HG02610 (cell line): Measurements from ENCODE around the gene GRHPR.
A peak's percentile ranks its signal among the peaks of the same experiment; 100 is the strongest.
"Not testable (repeated sequence)": the region's sequence is repeated elsewhere in the genome, so short reads cannot be mapped to it uniquely, and the experiment has no call there.

ENCODE experiments used
- ATAC-seq: cut with Tn5 transposase; IDR thresholded peaks from one replicate; pipeline ENCODE4 v1.9.1; 2021; ENCODE audit warnings: mild to moderate bottlenecking, moderate library complexity; ENCODE audit not compliant: unreplicated experiment

GRHPR gene

DNA sequence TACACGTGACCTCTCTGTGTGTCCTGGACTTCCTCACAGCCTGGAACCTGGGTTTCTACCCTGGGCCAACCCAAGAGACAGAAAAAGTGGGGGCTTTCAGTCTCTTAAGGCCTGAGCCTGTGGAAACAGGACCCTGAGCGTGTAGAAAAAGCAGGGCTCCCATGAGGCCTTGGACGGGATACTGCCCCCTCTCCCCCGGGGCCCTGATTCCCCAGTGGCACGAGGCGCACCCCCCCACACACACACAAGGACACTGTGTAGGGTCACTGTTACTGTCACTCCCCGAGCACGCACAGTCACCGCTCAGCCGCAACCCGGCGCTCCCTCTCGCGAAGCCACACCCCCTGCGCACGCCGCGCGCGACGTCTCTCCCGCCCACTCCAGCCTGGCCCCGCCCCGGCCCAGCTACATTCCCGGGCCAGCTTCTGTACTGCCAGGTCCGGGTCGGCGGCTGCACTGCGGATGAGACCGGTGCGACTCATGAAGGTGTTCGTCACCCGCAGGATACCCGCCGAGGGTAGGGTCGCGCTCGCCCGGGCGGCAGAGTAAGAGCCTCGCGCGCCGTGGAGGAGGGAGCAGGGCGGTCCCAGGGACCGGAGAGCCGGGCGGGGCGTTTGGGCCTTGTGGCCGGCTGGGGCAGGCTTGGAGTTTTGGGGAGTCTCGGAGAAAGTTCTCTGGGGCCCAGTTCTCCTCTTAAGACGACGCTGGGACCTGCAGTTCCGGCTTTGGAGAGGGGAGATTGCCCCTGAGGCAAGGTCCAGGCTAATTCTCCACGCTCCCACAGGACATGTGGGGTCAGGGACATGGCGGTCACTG lies at the start of gene GRHPR:
Gene GRHPR, plus strand, starts transcription at position 408 of the 816 bp plus-strand sequence. Its CDS starts 55 bp downstream, at position 463.
- peak; percentile 94 for ATAC-seq

DNA sequence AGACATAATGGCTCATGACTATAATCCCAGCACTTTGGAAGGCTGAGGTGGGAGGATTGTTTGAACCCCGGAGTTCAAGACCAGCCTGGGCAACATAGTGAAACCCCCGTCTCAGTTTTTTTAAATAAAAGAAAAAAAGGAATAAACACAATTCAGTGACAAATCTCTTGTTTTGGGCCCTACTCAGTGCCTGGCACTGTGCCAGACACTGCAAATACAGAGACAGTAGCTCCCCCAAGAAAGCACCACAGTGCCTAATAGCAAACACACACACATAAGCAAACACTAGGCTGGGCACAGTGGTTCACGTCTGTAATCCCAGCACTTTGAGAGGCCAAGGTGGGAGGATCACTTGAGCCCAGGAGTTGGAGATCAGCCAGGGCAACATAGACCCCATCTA lies 49.7 kb upstream of the GRHPR start:
- no peak for ATAC-seq

DNA sequence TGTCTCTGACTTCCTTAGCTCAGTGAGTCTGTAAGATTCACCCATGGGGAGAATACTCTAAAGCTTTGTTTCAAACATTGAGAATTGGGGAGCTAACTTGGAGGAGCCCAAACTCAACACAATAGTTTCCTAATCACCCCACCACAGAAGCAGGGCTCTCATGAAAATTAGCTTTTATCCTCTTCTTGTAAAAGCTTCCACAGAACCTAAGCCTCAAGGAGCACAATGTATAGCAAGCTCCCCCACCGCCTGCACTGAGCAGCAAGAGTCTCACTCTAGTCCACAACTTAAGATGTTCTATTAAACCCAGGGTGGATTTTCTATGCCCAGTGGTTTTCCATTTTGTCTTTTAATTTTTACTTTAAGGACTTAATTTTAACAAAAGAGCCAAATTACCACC lies 48.9 kb upstream of the GRHPR start:
- no peak for ATAC-seq

DNA sequence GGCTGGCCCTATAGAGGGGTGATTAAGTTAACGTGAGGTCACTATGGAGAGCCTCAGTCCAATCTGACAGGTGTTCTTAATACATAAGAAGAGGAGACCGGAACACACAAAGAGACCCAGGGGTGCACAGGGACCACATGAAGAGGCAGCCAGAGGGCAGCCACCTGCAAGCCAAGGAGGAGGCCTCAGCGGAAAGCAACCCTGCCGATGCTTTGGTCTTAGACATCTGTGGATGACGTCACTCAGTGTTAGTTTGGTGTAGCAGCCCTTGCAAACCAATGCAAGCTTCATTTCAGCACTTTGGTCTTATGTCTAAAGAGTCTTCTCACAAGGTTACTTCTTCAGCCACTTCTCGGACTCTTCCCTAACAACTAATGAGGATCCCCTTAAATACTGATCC lies 47.6 kb upstream of the GRHPR start:
- no peak for ATAC-seq

DNA sequence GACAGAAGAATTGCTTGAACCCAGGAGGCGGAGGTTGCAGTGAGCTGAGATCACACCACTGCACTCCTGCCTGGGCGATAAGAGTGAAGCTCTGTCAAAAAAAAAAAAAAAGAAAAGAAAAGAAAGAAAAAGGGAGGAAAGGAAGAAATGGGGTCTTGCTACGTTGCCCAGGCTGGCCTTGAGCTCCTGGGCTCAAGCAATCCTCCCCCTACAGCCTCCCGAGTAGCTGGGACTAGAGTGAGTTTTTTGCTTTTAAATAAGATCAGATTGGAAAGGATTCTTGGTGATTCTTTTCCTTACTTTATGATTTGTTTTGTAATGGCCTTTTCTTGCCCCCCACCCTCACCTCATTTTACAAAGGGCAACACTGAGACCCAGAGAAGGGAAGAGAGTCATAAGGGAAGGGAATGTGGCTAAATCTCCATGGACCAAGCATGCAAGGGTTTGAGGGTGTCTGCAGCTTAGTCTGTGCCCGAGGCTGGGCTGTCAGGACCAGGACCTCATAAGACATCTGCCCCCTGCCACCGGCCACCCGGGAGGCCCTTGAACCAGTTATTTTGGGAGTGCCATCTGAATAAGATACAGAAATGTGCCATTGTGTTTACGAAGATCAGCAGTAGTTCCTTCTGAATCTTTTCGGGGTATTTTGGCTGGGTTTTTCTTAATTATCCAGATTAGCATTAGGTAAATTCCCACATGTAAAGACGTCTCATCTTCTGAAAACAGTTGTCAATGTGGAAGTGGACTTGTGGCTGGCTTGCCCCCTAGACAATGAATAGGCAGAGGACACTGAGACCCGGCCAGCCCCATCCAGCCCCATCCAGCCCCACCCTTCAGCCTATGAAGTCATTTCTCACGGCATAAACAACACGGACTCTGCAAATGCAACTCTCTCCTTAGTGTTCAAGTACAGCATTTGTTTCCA lies 44.5 kb upstream of the GRHPR start:
- peak; percentile 58 for ATAC-seq

DNA sequence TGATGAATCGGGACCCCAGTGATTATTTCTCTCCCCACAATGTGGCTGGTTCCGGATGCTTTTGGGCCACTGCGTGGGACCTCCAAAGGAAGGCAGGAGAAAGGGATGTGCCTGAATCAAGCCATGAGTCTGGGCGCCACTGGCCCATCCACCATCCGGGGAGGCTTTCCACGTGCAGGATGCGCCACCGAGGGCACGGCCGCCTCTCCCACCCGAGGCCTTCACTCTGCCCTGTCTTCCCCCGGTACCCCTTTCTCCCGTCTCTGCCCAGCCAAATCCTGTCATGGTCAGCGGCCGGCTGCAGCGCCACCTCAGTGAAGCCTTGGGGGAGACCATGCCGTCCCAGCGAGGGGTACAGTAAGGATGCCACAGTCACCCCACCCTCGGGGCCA lies 43.9 kb upstream of the GRHPR start:
- no peak for ATAC-seq

DNA sequence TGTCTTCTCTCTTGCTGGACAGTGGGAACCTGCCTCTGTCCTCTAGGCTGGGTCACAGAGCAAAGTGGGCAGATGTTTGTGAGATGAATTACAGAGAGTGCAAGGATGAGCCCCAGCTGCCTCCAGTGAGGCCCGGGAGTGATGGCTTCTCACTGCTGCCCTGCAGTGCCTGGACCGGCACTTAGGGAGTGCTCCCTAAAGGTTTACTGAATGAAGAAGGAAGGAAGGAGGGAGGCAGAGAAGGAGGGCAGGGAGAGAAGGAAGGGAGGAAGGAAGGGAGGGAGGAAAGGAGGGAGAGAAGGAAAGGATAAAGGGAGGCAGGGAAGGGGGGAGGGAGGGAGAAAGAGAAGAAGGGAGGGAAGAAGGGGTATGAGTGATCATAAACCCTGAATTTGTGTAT lies 42.7 kb upstream of the GRHPR start:
- ATAC-seq, result no peak

DNA sequence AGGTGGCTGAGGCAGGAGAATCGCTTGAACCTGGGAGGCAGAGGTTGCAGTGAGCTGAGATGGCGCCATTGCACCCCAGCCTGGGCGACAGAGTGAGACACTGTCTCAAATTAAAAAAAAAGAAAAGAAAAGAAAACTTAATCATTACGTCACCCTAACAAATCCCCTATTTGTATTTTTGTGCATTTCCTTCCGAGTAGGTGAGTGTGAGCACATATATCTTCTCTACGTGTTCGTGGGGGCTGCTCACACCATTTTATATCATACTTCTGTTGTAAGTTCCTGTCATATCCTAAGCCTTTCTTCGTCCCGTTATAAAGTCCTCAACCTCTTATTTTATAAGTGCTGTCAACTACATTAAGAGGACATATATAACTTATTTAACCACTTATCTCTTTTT lies 41.9 kb upstream of the GRHPR start:
- ATAC-seq, result no peak

DNA sequence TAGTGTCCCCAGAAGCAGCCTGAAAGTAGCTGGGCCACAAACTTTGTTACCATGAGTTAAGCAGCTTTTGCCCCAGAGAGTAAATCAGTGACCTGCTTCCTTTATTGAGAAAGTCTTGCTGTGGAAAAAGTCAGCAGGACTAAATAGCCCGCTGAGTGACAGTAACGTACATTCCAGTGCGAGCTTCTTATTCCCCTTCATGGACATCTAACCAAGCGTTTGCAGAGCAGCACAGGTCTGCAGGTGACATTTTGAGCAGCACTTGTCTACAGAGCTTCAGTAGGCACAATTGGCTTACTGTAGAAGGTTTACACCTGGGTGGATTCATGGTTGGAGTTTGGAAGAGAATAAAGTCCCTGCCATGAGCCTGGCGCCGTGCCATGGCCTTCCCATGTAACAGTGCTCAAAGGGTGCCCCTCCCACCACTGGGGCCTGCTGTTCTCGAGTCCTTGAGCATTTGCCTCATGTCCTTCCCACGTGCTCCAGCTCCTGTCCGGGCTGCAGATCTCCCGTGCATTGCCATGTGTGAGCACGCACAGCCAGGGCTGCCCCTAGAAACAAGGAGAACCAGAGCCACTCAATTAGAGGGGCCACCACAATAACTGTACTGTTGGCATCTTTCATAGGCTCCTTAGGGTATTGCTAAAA lies 41.3 kb upstream of the GRHPR start:
- no peak for ATAC-seq

DNA sequence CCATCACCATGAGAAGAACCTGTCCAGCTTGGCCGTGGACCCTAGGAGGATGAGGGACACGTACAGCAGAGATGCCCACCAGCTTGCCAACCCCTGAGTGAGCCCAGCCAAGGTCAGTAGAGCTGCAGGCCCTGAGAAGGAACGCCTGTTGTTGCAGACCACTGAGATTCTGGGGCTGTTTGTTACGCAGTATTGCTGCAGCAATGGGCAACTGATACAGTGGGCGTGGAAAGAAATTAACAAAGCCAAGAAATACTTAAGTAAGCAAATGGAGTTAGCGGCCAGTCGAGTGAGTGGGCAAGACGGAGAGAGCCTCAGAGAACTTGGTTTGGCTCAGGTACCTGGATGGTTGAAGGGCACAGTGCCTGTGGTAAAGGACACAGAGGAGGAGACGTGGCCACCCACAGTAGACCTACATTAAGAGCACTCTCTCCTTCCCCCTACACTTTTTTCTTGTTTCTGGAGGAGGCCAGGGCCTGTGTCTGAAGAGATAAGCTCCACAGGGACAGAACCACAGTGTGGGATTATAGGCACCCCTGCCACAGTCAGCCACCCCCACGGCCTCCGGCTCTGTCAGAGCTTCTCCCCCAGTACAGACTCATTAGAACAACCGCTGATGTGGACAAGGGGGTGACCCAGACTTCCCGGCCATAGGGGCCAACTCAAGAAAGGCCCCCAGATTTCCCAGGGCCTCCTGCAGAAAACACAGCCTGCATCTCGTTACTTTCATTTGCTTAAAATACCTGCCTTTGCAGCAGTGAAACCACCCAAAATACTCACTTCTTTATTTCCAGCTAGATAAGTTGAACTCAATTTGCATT lies 40.1 kb upstream of the GRHPR start:
- no peak for ATAC-seq

DNA sequence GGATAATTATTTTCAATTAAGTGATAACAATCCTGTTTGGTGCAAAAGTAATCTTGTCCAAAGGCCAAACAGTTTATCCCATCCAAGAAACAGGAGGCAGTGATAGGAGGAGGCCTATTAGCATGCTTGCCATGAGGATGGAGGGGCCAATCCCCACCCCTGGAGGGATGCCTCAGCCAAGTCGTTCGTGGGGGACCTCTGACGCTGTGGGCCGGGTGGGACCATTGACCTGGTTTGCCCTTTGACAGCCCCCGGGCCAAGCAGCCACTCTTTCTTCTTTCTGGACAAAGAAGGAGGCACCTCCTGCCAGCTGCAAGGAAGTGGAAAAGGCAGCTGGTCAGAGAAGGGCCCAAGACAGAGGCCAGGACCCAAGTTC lies 39.5 kb upstream of the GRHPR start:
- no peak for ATAC-seq

DNA sequence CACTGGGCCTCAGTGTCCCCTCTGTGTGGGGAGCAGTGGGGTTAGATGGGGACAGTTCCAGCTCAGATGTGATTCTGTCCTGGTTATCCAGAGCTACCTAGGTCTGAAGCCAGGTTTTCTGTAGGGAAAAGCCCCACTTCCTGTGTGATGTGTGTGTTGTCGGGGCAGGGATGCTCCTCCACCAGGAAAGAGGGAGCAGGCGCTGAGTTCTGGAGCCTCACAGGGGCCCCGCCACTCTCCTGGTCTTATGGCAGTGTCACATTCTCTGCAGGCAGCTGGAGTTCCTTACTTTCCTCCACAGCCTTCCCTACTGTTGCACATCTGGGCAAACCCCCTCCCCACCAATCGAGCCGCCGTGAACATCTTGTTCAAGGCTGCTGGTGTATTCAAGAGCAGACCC lies 39.1 kb upstream of the GRHPR start:
- no peak for ATAC-seq

DNA sequence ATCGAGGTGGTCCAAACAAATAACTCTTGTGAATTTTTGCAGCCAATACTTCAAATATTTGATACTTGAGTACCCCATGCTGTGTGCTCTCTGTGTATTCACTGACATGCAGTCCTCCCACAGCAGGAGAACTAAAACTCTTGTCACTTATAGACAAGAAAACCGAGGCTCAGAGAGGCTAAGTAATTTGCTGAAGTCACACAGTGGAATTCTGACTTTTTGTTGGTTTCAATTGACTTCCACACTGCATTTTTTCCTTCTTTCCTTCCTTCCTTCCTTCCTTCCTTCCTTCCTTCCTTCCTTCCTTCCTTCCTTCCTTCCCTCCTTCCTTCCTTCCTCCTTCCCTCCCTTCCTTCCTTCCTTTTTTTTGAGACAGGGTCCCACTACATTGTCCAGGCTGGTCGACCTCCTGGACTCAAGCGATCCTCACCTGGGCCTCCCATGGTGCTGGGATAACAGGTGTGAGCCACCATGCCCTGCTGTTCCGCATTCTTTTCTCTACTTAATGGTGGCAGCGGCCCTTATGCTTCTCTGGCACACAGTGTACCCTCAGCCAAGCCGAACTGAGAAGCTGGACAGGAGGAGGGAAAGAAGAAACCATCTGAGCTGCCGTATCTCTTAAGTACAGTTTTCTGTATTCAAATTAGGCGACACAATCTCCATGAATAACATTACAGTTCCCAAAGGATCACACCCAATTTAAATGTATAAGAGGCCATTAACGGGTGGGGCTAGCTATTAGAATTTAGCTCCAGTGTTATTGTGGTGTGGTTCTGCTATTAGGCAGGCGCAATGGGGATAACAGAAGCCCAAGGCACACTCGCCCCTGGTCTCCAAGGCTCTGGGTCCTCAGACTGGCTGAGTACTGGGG lies 38.4 kb upstream of the GRHPR start:
- no peak for ATAC-seq

DNA sequence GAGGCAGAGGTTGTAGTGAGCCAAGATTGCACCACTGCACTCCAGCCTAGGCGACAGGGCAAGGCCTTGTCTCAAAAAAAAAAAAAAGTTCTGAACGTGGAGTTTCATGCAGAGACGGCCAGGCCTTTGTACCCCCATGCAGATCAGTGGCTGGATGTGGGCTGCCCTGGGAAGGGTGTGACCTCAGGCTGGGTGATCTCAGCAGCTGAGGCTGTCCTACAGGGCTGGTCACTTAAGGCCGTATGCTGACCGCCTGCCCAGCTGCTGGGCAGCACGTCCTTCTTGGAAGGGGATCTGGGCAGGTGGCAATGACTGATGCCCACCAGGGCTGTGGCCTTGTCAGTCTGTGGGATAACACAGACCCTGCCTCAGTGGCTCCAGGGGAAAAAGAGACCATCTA lies 37.2 kb upstream of the GRHPR start:
- no peak for ATAC-seq

DNA sequence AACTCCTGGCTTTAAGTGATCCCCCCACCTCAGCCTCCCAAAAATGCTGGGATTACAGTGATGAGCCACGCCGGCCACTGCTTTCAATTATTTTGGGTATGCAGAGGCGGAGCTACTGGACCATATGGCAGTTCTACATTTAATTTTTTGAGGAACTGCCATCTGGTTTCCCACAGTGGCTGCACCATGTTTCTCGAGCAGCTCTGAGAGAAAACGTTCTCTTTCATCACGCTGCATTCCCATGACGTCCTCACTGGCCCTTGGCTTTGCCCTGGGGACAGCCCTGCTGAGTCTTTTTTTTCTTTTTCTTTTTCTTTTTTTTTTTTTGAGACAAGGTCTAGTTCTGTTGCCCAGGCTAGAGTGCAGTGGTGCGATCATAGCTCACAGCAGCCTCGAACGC lies 35.5 kb upstream of the GRHPR start:
- no peak for ATAC-seq

DNA sequence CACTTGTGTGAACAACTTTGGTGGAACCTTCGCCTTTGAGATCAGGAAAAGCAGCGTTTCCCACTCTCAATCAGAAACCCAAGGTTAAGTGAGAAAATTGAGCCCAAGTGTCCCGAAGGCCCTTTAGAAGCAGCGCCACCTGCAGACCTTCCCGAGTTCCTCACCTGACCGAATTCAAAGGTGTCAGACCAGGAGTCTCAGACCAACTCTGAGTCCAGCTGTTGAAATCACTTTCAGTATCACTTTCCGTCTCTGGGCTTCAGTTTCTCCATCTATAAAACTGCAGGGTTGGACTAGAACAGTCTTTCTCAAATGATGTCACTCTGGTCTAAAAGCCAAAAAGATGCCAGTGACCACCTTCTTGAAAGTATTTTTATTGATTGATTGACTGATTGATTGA lies 31.7 kb upstream of the GRHPR start:
- ATAC-seq, result peak; percentile 83

DNA sequence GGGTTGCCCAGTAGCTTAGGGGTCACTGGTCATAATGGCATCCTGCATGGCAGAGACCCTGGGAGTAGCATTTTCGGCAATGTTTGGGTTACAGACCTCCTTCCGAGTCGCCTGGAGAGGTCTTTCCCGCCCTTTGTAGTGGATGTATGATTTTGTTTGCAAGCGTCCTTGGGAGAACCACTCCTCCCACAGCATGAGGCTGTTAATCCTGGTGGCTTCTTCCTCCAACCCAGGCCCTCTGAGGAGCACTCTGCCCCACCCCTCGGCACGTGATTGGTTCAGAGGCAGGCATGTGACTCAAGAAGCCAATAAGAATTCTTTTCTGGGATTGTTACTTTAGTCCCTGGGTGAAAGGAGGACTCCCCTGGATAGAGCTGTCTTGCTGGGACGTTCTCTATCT lies 30.2 kb upstream of the GRHPR start:
- no peak for ATAC-seq

DNA sequence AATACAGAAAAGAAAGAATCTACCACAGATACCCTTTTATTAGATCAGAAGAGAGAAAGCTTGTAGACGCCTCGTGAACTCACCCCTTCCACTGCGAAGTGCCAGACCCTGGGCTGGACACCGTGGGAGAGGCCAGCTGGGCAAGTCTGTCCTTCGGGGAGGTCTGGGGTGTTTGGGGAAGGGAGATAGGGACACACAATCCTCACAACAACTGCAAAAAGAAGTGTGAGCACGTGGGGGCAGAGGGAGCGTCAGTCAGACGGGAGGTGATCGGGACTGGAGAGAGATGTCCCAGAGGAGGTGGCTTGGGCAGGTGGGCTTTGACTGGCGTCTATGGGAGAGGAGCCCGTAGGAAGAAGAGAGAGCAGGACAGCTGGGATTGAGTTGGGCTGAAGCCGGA lies 27.3 kb upstream of the GRHPR start:
- no peak for ATAC-seq

DNA sequence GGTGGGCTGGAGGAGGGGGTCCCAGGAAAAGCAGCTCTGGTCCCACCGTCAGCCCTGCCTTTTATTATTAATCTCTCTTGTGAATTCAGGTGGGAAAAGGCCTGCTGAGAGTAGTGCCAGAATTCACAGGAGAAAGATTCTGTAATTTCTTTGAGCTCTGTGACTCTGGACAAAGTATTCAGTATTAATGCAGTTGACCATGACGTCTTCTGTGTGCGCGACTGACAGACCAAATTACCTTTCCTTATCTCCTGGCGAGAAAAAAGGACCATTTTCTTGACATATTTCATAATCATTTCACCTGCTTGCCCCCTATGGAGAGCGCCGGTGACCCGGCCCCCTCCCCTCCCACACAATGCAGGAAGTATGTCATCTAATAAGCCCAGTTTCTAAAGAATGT lies 26.8 kb upstream of the GRHPR start:
- ATAC-seq, result no peak

DNA sequence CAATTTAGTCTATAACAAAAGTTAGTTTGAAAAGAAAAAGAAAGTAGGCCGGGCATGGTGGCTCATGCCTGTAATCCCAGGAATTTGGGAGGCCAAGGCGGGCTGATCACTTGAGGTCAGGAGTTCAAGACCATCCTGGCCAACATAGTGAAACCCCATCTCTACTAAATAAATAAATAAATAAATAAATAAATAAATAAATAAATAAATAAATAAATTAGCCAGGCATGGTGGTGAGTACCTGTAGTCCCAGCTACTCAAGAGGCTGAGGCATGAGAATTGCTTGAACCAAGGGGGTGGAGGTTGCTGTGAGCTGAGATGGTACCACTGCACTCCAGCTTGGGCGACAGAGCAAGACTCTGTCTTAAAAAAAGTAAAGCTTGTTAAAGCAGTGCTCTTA lies 24.5 kb upstream of the GRHPR start:
- not testable (repeated sequence) for ATAC-seq
